ENCODE data around the gene AFAP1L2.

DNA sequence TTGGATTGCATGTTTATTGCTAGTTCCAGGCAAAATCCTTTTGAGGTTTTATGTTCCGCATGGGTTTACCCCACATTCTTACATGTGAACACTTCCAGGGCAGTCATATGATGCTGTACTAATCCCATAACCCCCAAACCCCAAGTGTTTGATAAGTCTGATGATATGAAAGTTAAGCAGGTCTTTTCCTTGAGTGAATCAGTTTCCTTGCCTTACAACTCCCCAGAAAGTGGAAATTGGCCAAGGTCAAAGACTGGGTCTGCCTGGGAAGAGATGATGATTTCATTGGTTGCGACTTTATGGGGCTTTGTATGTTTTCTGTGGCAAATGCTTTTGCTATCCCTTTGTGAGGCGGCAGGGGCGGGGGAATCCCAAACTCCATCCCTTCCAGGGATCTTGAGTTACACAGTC, 24.7 kb downstream of the AFAP1L2 start:
- no peak for TF ChIP-seq CEBPB (IDR thresholded peaks at IDR 0.05)
- no peak for TF ChIP-seq REST (IDR thresholded peaks at IDR 0.05; ENCODE audit: low read depth)
- TF ChIP-seq RAD21 (IDR thresholded peaks at IDR 0.05; ENCODE audit: low read depth) = no peak
- no peak for TF ChIP-seq YY1 (IDR thresholded peaks at IDR 0.05; ENCODE audit: low read depth)
- TF ChIP-seq CREB1 (IDR thresholded peaks at IDR 0.05; ENCODE audit: low read depth) = no peak
- no peak for TF ChIP-seq USF1 (IDR thresholded peaks at IDR 0.05)
- no peak for TF ChIP-seq EP300 (IDR thresholded peaks at IDR 0.05; ENCODE audit: borderline replicate concordance)
- TF ChIP-seq MAX (IDR thresholded peaks at IDR 0.05) = no peak
- TF ChIP-seq FOXM1 (IDR thresholded peaks at IDR 0.05; ENCODE audit: borderline replicate concordance, low read depth) = no peak
- no peak for TF ChIP-seq TCF12 (IDR thresholded peaks at IDR 0.05; ENCODE audit: low read depth)
